ENCODE data around the gene TGFB1.

Gene TGFB1

GRCh38 chr19:41356984-41357739, 3.4 kb upstream of the TGFB1 start:
- Histone ChIP-seq H3F3A (ENCODE audit: control insufficient read depth, insufficient read depth) (no peaks in the 10 kb centered on the region), H3K79me2 (ENCODE audit: control insufficient read depth, low read length) (peaks cover 18% of the 10 kb centered on the region), H3K36me3 (ENCODE audit: control insufficient read depth, low read length) (peaks cover 9% of the 10 kb centered on the region), H3K4me2 (ENCODE audit: low read length) (no peak overlapping the region), H3K9me2 (replicated peaks; ENCODE audit: control insufficient read depth, low read length) (no peaks in the 10 kb centered on the region), H3K27ac (ENCODE audit: low read depth, low read length) (no peak overlapping the region), H3K4me1 (ENCODE audit: control insufficient read depth, low read length) (peaks cover 5% of the 10 kb centered on the region), H3K27me3 (ENCODE audit: control insufficient read depth, low read length) (no peaks in the 10 kb centered on the region), H3K4me3 (ENCODE audit: low read length) (no peak overlapping the region), H4K20me1 (ENCODE audit: control insufficient read depth, insufficient read depth, low read depth, low read length) (no peaks in the 10 kb centered on the region), H3K9me3 (ENCODE audit: control insufficient read depth, insufficient read depth, low read length) (no peaks in the 10 kb centered on the region)
- TF ChIP-seq EZH2phosphoT487 (IDR thresholded peaks at IDR 0.05; ENCODE audit: borderline replicate concordance, low read length), result no peak
- no peak for TF ChIP-seq CTCF (IDR thresholded peaks at IDR 0.05; ENCODE audit: low read depth, low read length, poor library complexity, severe bottlenecking)

- Histone ChIP-seq H3K4me2 (ENCODE audit: low read length) (no peak overlapping the region), H3K79me2 (ENCODE audit: control insufficient read depth, low read length) (peaks cover 32% of the 10 kb centered on the region), H3K36me3 (ENCODE audit: control insufficient read depth, low read length) (peaks cover 23% of the 10 kb centered on the region), H3K27me3 (ENCODE audit: control insufficient read depth, low read length) (no peaks in the 10 kb centered on the region), H3K9me2 (replicated peaks; ENCODE audit: control insufficient read depth, low read length) (no peaks in the 10 kb centered on the region), H3F3A (ENCODE audit: control insufficient read depth, insufficient read depth) (no peaks in the 10 kb centered on the region), H3K4me3 (ENCODE audit: low read length) (no peak overlapping the region), H3K9me3 (ENCODE audit: control insufficient read depth, insufficient read depth, low read length) (no peaks in the 10 kb centered on the region), H4K20me1 (ENCODE audit: control insufficient read depth, insufficient read depth, low read depth, low read length) (peaks cover 4% of the 10 kb centered on the region; the same call in 1 of the 2 replicates), H3K4me1 (ENCODE audit: control insufficient read depth, low read length) (peaks cover 9% of the 10 kb centered on the region), H3K27ac (ENCODE audit: low read depth, low read length) (no peak overlapping the region)
- TF ChIP-seq EZH2phosphoT487 (IDR thresholded peaks at IDR 0.05; ENCODE audit: borderline replicate concordance, low read length) (no peak), CTCF (IDR thresholded peaks at IDR 0.05; ENCODE audit: low read depth, low read length, poor library complexity, severe bottlenecking) (no peak)
Observed at GRCh38 chr19:41355802-41356201, 2.1 kb upstream of the TGFB1 start.

GRCh38 chr19:41355035-41355434, 1.3 kb upstream of the TGFB1 start:
- Histone ChIP-seq H3K4me2 (ENCODE audit: low read length) (no peak overlapping the region), H3K36me3 (ENCODE audit: control insufficient read depth, low read length) (peaks cover 27% of the 10 kb centered on the region), H3K4me3 (ENCODE audit: low read length) (no peak overlapping the region), H3K27me3 (ENCODE audit: control insufficient read depth, low read length) (no peaks in the 10 kb centered on the region), H3K9me3 (ENCODE audit: control insufficient read depth, insufficient read depth, low read length) (no peaks in the 10 kb centered on the region), H3K4me1 (ENCODE audit: control insufficient read depth, low read length) (peaks cover 16% of the 10 kb centered on the region), H3K79me2 (ENCODE audit: control insufficient read depth, low read length) (peaks cover 40% of the 10 kb centered on the region), H3K9me2 (replicated peaks; ENCODE audit: control insufficient read depth, low read length) (no peaks in the 10 kb centered on the region), H4K20me1 (ENCODE audit: control insufficient read depth, insufficient read depth, low read depth, low read length) (peaks cover 8% of the 10 kb centered on the region; the same call in 1 of the 2 replicates), H3K27ac (ENCODE audit: low read depth, low read length) (no peak overlapping the region), H3F3A (ENCODE audit: control insufficient read depth, insufficient read depth) (no peaks in the 10 kb centered on the region)
- no peak for TF ChIP-seq EZH2phosphoT487 (IDR thresholded peaks at IDR 0.05; ENCODE audit: borderline replicate concordance, low read length)
- TF ChIP-seq CTCF (IDR thresholded peaks at IDR 0.05; ENCODE audit: low read depth, low read length, poor library complexity, severe bottlenecking), result no peak

Measured in DOHH2 (cell line).